BLaER1 (cell line): ENCODE data around the gene ETNPPL.

Experiments
- H3K27ac ChIP-seq: shearing (Covaris generic); formaldehyde crosslinking; 2 replicates; pipeline ENCODE4 v1.8.1; 2022
- H3K27me3 ChIP-seq: shearing (Covaris generic); formaldehyde crosslinking; 2 replicates; pipeline ENCODE4 v1.8.1; 2022
- H3K36me3 ChIP-seq: shearing (Covaris generic); formaldehyde crosslinking; 2 replicates; pipeline ENCODE4 v1.8.1; 2022
- H3K4me1 ChIP-seq: shearing (Covaris generic); formaldehyde crosslinking; 2 replicates; pipeline ENCODE4 v1.8.1; 2022
- H3K4me2 ChIP-seq: shearing (Covaris generic); formaldehyde crosslinking; 2 replicates; pipeline ENCODE4 v1.8.1; 2022
- H3K4me3 ChIP-seq: shearing (Covaris generic); formaldehyde crosslinking; 2 replicates; pipeline ENCODE4 v1.8.1; 2022
- H3K9ac ChIP-seq: shearing (Covaris generic); formaldehyde crosslinking; 2 replicates; pipeline ENCODE4 v1.8.1; 2022
- H3K9me3 ChIP-seq: shearing (Covaris generic); formaldehyde crosslinking; 2 replicates; pipeline ENCODE4 v1.8.1; 2022
- H4K20me1 ChIP-seq: shearing (Covaris generic); formaldehyde crosslinking; 2 replicates; pipeline ENCODE4 v1.8.1; 2022
- Cebpa-rat ChIP-seq: shearing (Covaris generic); IDR thresholded peaks from 2 replicates; pipeline ENCODE4 v1.8.1; 2022

ETNPPL gene

DNA sequence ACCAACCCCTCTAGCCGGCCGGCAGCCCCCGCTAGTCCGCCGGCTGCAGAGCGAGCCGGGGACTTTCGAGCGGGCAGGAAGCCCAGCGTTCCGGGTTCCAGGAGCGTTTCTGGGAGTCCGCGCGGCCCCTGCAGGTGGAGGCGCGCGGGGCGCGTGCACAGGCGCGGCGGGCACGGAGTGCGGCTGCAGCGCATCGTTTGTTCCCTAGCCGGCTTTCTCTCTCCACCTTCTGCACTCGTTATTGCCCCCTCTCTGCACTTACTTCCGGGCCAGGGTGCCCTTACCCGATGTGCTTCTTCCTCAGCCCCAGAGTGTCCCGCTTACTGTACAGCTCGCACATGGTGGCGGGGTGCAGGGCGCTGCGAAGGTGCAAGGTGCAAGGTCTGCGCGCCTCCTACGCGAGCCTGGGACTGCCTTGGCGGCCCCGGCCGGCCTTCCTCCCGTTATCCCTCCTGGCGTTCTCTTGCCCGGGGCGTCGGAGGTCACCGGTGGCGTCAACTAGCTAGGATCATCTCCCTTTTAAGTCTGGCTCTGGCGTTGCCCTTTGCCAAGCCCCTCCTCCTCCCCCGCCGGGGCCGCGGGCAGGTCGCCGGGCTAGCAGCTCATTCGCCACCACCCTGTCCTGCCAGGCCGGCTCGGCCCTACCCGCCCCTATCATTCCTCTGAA is at the start of gene ETNPPL:
Gene ETNPPL, minus strand, starts transcription at position 495 of the 667 bp plus-strand sequence. Its CDS starts 155 bp downstream, at position 340.
- Histone ChIP-seq H3K4me3 (peak within 1 kb of the TSS; percentile 39; the same call in 1 of the 2 replicates), H3K27ac (no peak within 1 kb of the TSS), H3K4me1 (no peaks in the 10 kb centered on the region), H3K27me3 (peaks cover 24% of the 10 kb centered on the region), H3K9me3 (peaks cover 40% of the 10 kb centered on the region), H3K4me2 (0 out of 2 replicates have a peak within 1 kb of the TSS, but pooled peaks have one; percentile 2), H3K9ac (no peak within 1 kb of the TSS), H3K36me3 (no peaks in the 10 kb centered on the region), H4K20me1 (no peaks in the 10 kb centered on the region)
- TF ChIP-seq Cebpa-rat: no peak

DNA sequence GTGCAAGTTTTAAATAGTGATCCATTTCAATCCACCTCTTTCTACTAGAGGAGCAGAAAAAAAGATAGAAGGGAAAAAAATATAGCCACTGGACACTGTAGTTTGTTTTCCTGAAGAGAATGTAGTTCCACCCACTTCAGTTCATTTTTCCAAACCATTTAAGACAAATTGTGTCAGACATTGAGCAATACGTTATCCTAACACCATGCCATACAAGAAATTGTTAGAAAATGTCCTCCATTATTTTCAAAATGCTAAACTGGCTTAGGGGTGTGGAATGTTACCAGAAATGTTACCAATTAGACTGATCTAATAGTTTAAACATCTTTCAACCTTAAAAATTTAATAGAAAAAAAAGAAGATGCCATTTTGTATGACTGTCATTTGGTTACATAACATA is 48.6 kb upstream of the ETNPPL start:
- H3K27me3 ChIP-seq: no peaks in the 10 kb centered on the region
- H3K36me3 ChIP-seq: no peaks in the 10 kb centered on the region
- H4K20me1 ChIP-seq: no peaks in the 10 kb centered on the region
- H3K9ac ChIP-seq: no peak overlapping the region
- H3K27ac ChIP-seq: no peak overlapping the region
- H3K4me2 ChIP-seq: no peak overlapping the region
- TF ChIP-seq Cebpa-rat: no peak
- H3K9me3 ChIP-seq: no peaks in the 10 kb centered on the region
- no peak overlapping the region for H3K4me3 ChIP-seq
- no peaks in the 10 kb centered on the region for H3K4me1 ChIP-seq

- no peak overlapping the region for H3K4me2 ChIP-seq
- no peaks in the 10 kb centered on the region for H3K9me3 ChIP-seq
- no peaks in the 10 kb centered on the region for H3K36me3 ChIP-seq
- no peaks in the 10 kb centered on the region for H4K20me1 ChIP-seq
- H3K4me1 ChIP-seq: no peaks in the 10 kb centered on the region
- H3K4me3 ChIP-seq: no peak overlapping the region
- no peak overlapping the region for H3K9ac ChIP-seq
- TF ChIP-seq Cebpa-rat: no peak
- no peaks in the 10 kb centered on the region for H3K27me3 ChIP-seq
- no peak overlapping the region for H3K27ac ChIP-seq
These were observed 47.2 kb upstream of the ETNPPL start for GRCh38 chr4:108810087-108810486.

GRCh38 chr4:108804648-108805273 is 41.9 kb upstream of the ETNPPL start:
- H3K9me3 ChIP-seq: no peaks in the 10 kb centered on the region
- no peak for TF ChIP-seq Cebpa-rat
- H3K4me2 ChIP-seq: no peak overlapping the region
- H3K27ac ChIP-seq: no peak overlapping the region
- no peaks in the 10 kb centered on the region for H3K4me1 ChIP-seq
- no peaks in the 10 kb centered on the region for H3K36me3 ChIP-seq
- no peaks in the 10 kb centered on the region for H3K27me3 ChIP-seq
- H3K9ac ChIP-seq: no peak overlapping the region
- no peaks in the 10 kb centered on the region for H4K20me1 ChIP-seq
- H3K4me3 ChIP-seq: no peak overlapping the region

GRCh38 chr4:108799306-108799705 is 36.5 kb upstream of the ETNPPL start:
- Histone ChIP-seq H3K4me2 (no peak overlapping the region), H4K20me1 (no peaks in the 10 kb centered on the region), H3K9ac (no peak overlapping the region), H3K27ac (no peak overlapping the region), H3K36me3 (no peaks in the 10 kb centered on the region), H3K9me3 (no peaks in the 10 kb centered on the region), H3K27me3 (no peaks in the 10 kb centered on the region), H3K4me1 (no peaks in the 10 kb centered on the region), H3K4me3 (no peak overlapping the region)
- no peak for TF ChIP-seq Cebpa-rat

- Histone ChIP-seq H3K27me3 (no peaks in the 10 kb centered on the region), H4K20me1 (no peaks in the 10 kb centered on the region), H3K9me3 (no peaks in the 10 kb centered on the region), H3K4me2 (no peak overlapping the region), H3K4me3 (no peak overlapping the region), H3K36me3 (no peaks in the 10 kb centered on the region), H3K27ac (no peak overlapping the region), H3K9ac (no peak overlapping the region), H3K4me1 (no peaks in the 10 kb centered on the region)
- TF ChIP-seq Cebpa-rat: no peak
These were observed 33.3 kb upstream of the ETNPPL start for GRCh38 chr4:108796173-108796572.

GRCh38 chr4:108795733-108796132 is 32.9 kb upstream of the ETNPPL start:
- Histone ChIP-seq H3K4me3 (no peak overlapping the region), H3K9ac (no peak overlapping the region), H3K4me2 (no peak overlapping the region), H3K9me3 (no peaks in the 10 kb centered on the region), H3K27me3 (no peaks in the 10 kb centered on the region), H4K20me1 (no peaks in the 10 kb centered on the region), H3K4me1 (no peaks in the 10 kb centered on the region), H3K36me3 (no peaks in the 10 kb centered on the region), H3K27ac (no peak overlapping the region)
- TF ChIP-seq Cebpa-rat: no peak

DNA sequence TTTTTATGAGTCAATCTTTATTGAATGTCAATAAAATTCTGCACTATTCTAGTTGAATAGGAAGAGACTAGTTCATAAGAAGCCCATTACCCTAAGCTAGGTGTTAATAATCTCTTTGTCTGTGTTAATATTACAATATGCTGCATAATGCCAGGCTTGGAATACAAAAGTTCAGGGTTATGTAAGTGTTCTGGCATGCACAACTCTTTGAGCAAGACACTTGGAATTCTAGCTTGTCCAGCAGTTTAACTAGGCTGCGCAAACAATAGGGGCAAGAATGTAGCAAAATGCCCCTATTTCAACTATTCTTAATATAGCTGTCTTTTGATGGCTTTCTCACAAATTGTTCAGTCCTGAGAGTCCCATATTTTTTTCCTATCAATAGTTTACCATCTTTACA is 31.3 kb upstream of the ETNPPL start:
- no peak overlapping the region for H3K27ac ChIP-seq
- H3K9ac ChIP-seq: no peak overlapping the region
- H3K9me3 ChIP-seq: no peaks in the 10 kb centered on the region
- H3K4me3 ChIP-seq: no peak overlapping the region
- H3K4me2 ChIP-seq: no peak overlapping the region
- H4K20me1 ChIP-seq: no peaks in the 10 kb centered on the region
- H3K36me3 ChIP-seq: no peaks in the 10 kb centered on the region
- no peaks in the 10 kb centered on the region for H3K27me3 ChIP-seq
- H3K4me1 ChIP-seq: no peaks in the 10 kb centered on the region
- no peak for TF ChIP-seq Cebpa-rat

GRCh38 chr4:108793415-108793814 is 30.6 kb upstream of the ETNPPL start:
- no peaks in the 10 kb centered on the region for H3K9me3 ChIP-seq
- no peak overlapping the region for H3K9ac ChIP-seq
- H3K4me1 ChIP-seq: no peaks in the 10 kb centered on the region
- H4K20me1 ChIP-seq: no peaks in the 10 kb centered on the region
- no peak for TF ChIP-seq Cebpa-rat
- no peaks in the 10 kb centered on the region for H3K27me3 ChIP-seq
- no peak overlapping the region for H3K4me3 ChIP-seq
- H3K36me3 ChIP-seq: no peaks in the 10 kb centered on the region
- no peak overlapping the region for H3K4me2 ChIP-seq
- no peak overlapping the region for H3K27ac ChIP-seq

- Histone ChIP-seq H4K20me1 (no peaks in the 10 kb centered on the region), H3K4me1 (no peaks in the 10 kb centered on the region), H3K4me3 (no peak overlapping the region), H3K9me3 (no peaks in the 10 kb centered on the region), H3K4me2 (no peak overlapping the region), H3K9ac (no peak overlapping the region), H3K27ac (no peak overlapping the region), H3K36me3 (no peaks in the 10 kb centered on the region), H3K27me3 (no peaks in the 10 kb centered on the region)
- TF ChIP-seq Cebpa-rat: no peak
These were observed 25.9 kb upstream of the ETNPPL start for GRCh38 chr4:108788731-108789130.
